Lower lobe of right lung (tissue), 2 donors: Measurements from ENCODE around the gene CABLES1. TPM values are rescaled to one million over a fixed set of nuclear protein-coding genes. Genes with fewer than 3 reads are reported as not detected.

Source experiments
- ATAC-seq, 2 donors: fragments of 200-7000 bp; cut with Tn5 transposase; one replicate each; pipeline ENCODE4 v1.9.1; 2020 to 2022; ENCODE audit warnings: mild to moderate bottlenecking in 2 of 2, moderate library complexity in 2 of 2
- DNase-seq: peaks from one replicate; pipeline ENCODE4 v3.0.0-alpha.2; 2020
- H3K27ac ChIP-seq: fragments of 200-600 bp; one replicate; pipeline ENCODE4 v1.8.0; 2022
- H3K27me3 ChIP-seq: fragments of 200-600 bp; one replicate; pipeline ENCODE4 v1.8.0; 2022; ENCODE audit warnings: low read depth
- H3K36me3 ChIP-seq: fragments of 200-600 bp; one replicate; pipeline ENCODE4 v1.8.0; 2022; ENCODE audit warnings: mild to moderate bottlenecking
- H3K4me1 ChIP-seq: fragments of 200-600 bp; one replicate; pipeline ENCODE4 v1.8.0; 2022
- H3K4me3 ChIP-seq: fragments of 200-600 bp; one replicate; pipeline ENCODE4 v1.8.0; 2022; ENCODE audit warnings: mild to moderate bottlenecking
- H3K9me3 ChIP-seq: fragments of 200-600 bp; one replicate; pipeline ENCODE4 v1.8.0; 2022
- CTCF ChIP-seq: fragments of 200-600 bp; IDR thresholded peaks from one replicate; pipeline ENCODE4 v1.8.0; 2022; ENCODE audit warnings: antibody characterized with exemption, mild to moderate bottlenecking
- intact Hi-C: fragments of 100-400 bp; cut with DNase I; formaldehyde crosslinking; loops from one replicate; pipeline ENCODE4 v1.11.0; 2022
- total RNA-seq: library from RNA; stranded (reverse); fragmentation: NEBNext Ultra II Directional; extraction: Animal tissue kit (Norgen Biotek cat#: 25700); gene quantifications from one replicate; pipeline ENCODE4 v1.2.1, GENCODE V29; 2021
- donor health status: DM: no; HTN: yes; CAD: no; lungs with severe emphysema.

The CABLES1 gene
- total RNA-seq, 1 donor from 2014 or later, result 44.2 TPM

GRCh38 chr18:23182606-23183005, 47.3 kb downstream of the CABLES1 start:
- TF ChIP-seq CTCF, result no peak
- no peak for DNase-seq
- intact Hi-C loops, result no loop called here
- no peak overlapping the region for H3K4me3 ChIP-seq
- no peaks in the 10 kb centered on the region for H3K27me3 ChIP-seq
- H3K36me3 ChIP-seq, result no peaks in the 10 kb centered on the region
- peaks cover 18% of the 10 kb centered on the region for H3K4me1 ChIP-seq
- no peaks in the 10 kb centered on the region for H3K9me3 ChIP-seq
- no peak overlapping the region for H3K27ac ChIP-seq
- ATAC-seq, result no peak

GRCh38 chr18:23183411-23184150, 48.3 kb downstream of the CABLES1 start:
- no peak overlapping the region for H3K27ac ChIP-seq
- intact Hi-C loops, result no loop called here
- no peak for TF ChIP-seq CTCF
- no peaks in the 10 kb centered on the region for H3K27me3 ChIP-seq
- DNase-seq (no peak), ATAC-seq (no peak)
- no peak overlapping the region for H3K4me3 ChIP-seq
- H3K4me1 ChIP-seq, result peaks cover 9% of the 10 kb centered on the region
- no peaks in the 10 kb centered on the region for H3K36me3 ChIP-seq
- H3K9me3 ChIP-seq, result no peaks in the 10 kb centered on the region

DNA sequence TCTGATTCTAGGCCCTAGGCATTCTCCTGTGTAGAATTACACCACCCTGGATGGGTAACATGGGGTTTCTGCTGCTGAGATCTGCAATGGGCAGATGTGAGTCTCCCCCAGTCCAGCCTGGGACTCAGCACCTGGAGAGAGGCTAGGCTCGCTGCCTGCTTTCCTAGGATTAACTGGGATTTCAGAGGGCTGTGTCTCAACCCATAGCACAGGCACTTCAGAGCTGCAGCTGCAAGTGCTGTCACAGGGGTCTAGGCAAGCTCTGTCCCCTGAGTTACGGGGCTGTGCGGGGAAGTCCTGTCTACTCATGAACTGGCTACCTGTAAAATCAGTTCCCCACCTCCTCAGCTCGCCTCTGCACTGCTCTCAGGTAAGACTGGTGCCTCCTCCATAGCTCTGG, 51.5 kb downstream of the CABLES1 start:
- no peak overlapping the region for H3K27ac ChIP-seq
- DNase-seq, result no peak
- peaks cover 8% of the 10 kb centered on the region for H3K36me3 ChIP-seq
- no peaks in the 10 kb centered on the region for H3K4me1 ChIP-seq
- no peak for TF ChIP-seq CTCF
- intact Hi-C loops, result no loop called here
- no peak for ATAC-seq
- no peaks in the 10 kb centered on the region for H3K9me3 ChIP-seq
- H3K27me3 ChIP-seq, result no peaks in the 10 kb centered on the region
- H3K4me3 ChIP-seq, result no peak overlapping the region

GRCh38 chr18:23188068-23188760, 52.9 kb downstream of the CABLES1 start:
- DNase-seq (no peak), ATAC-seq (no peak)
- H3K4me1 ChIP-seq, result peaks cover 12% of the 10 kb centered on the region
- H3K27ac ChIP-seq, result no peak overlapping the region
- H3K4me3 ChIP-seq, result no peak overlapping the region
- intact Hi-C loops, result no loop called here
- peaks cover 8% of the 10 kb centered on the region for H3K36me3 ChIP-seq
- H3K9me3 ChIP-seq, result no peaks in the 10 kb centered on the region
- no peak for TF ChIP-seq CTCF
- H3K27me3 ChIP-seq, result no peaks in the 10 kb centered on the region

- intact Hi-C loops, result no loop called here
- TF ChIP-seq CTCF, result no peak
- peaks cover 8% of the 10 kb centered on the region for H3K36me3 ChIP-seq
- no peak overlapping the region for H3K4me3 ChIP-seq
- peaks cover 12% of the 10 kb centered on the region for H3K4me1 ChIP-seq
- H3K27ac ChIP-seq, result no peak overlapping the region
- DNase-seq (no peak), ATAC-seq (no peak)
- H3K9me3 ChIP-seq, result no peaks in the 10 kb centered on the region
- H3K27me3 ChIP-seq, result no peaks in the 10 kb centered on the region
These were observed 53.8 kb downstream of the CABLES1 start for GRCh38 chr18:23189099-23189498.
